ENCODE data around the gene COL5A1.

GRCh38 chr9:134772331-134772730 is 130.7 kb downstream of the COL5A1 start:
- TF ChIP-seq POLR2AphosphoS5 (IDR thresholded peaks at IDR 0.05) (no peak), CTCF (IDR thresholded peaks at IDR 0.05) (no peak), POLR2A (IDR thresholded peaks at IDR 0.05) (no peak), EP300 (IDR thresholded peaks at IDR 0.05; ENCODE audit: low read depth) (no peak)
